Prostate gland (tissue), 2 donors: Measurements from ENCODE around the gene URGCP. TPM values are rescaled to one million over a fixed set of nuclear protein-coding genes. Genes with fewer than 3 reads are reported as not detected.
"Not testable (repeated sequence)": the region's sequence is repeated elsewhere in the genome, so short reads cannot be mapped to it uniquely, and the experiment has no call there.

ENCODE experiments used
- DNase-seq: peaks from one replicate; pipeline ENCODE4 v3.0.0-alpha.2; 2019; ENCODE audit warnings: low spot score
- H3K27ac ChIP-seq, 2 donors: fragments of 200-600 bp; sonication (generic); 2 replicates each; pipeline ENCODE4 v1.5.1; 2017 to 2019
- H3K27me3 ChIP-seq: fragments of 200-600 bp; sonication (generic); replicated peaks from 2 replicates; pipeline ENCODE4 v1.5.1; 2019; ENCODE audit not compliant: insufficient read depth
- H3K36me3 ChIP-seq, 2 donors: fragments of 200-600 bp; sonication (generic); 1 replicate in 1 of 2; 2 replicates in 1 of 2; pipeline versions ENCODE4 v1.5.1 to v1.8.1; 2017 to 2019
- H3K4me1 ChIP-seq: fragments of 200-600 bp; sonication (generic); replicated peaks from 2 replicates; pipeline ENCODE4 v1.5.1; 2019
- H3K4me3 ChIP-seq, 2 donors: fragments of 200-600 bp; sonication (generic); 2 replicates each; pipeline ENCODE4 v1.5.1; 2017 to 2019
- H3K9me3 ChIP-seq: fragments of 200-600 bp; sonication (generic); 2 replicates; pipeline ENCODE4 v1.5.1; 2017
- POLR2A ChIP-seq: fragments of 450-650 bp; IDR thresholded peaks from one replicate; pipeline ENCODE4 v1.6.1; 2016; ENCODE audit warnings: antibody characterized with exemption, mild to moderate bottlenecking
- POLR2AphosphoS5 ChIP-seq: sonication (generic); formaldehyde crosslinking; IDR thresholded peaks from one replicate; pipeline ENCODE4 v1.6.1; 2017; ENCODE audit warnings: antibody characterized with exemption
- WGBS: methylation state at CpG from one replicate; pipeline ENCODE4 v1.1.5; 2018; 5-methylcytosine and 5-hydroxymethylcytosine counted together
- intact Hi-C: fragments of 100-400 bp; cut with DNase I; formaldehyde crosslinking; loops from one replicate; pipeline ENCODE4 v1.14.2; 2022
- total RNA-seq, 2 donors: library from RNA; depleted of rRNA; stranded (reverse); fragments of >200 nt; gene quantifications; one replicate each; pipeline ENCODE4 v1.1.0, GENCODE V29; 2016
- TF ChIP-seq, protein P1 (sequence below), 4 experiments: fragments of 200-600 bp in 2 of 4; fragments of 450-650 bp in 2 of 4; sonication (generic) in 2 of 4; IDR thresholded peaks; 1 replicate in 3 of 4; 2 replicates in 1 of 4; pipeline ENCODE4 v1.5.1; 2016 to 2019; ENCODE audit warnings: antibody characterized with exemption in 4 of 4, mild to moderate bottlenecking in 2 of 4, moderate library complexity in 2 of 4

Gene URGCP
- total RNA-seq, 2 donors from 2014 or later, result 22.2 to 30.8 TPM

DNA sequence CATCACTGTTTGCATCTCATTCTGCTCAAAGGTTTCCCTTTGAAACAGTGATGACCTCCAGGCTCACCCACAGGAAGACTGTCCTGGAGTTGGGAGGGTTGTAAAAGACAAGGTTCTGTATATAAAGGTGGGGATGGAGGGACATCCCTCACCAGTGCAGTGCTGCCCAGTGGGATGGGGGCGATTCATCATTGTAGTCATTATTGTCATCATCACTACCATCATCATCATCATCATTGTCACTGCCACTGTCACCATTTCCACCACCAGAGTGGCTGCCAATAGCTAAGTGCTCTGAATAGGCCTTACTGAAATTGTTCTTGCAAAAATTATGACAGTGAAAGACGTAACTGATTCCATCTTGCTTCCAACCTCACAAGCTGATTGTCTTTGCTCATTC is 61.7 kb downstream of the URGCP start:
- Histone ChIP-seq H3K4me1 (no peaks in the 10 kb centered on the region), H3K27ac (no peak overlapping the region), H3K4me3 (no peak overlapping the region), H3K27me3 (no peaks in the 10 kb centered on the region), H3K36me3 (no peaks in the 10 kb centered on the region), H3K9me3 (no peaks in the 10 kb centered on the region)
- 77% methylated on average over 2 of the region's 2 CpGs for WGBS
- TF ChIP-seq POLR2A, result no peak
- no peak for TF ChIP-seq POLR2AphosphoS5
- TF ChIP-seq, protein P1, sequence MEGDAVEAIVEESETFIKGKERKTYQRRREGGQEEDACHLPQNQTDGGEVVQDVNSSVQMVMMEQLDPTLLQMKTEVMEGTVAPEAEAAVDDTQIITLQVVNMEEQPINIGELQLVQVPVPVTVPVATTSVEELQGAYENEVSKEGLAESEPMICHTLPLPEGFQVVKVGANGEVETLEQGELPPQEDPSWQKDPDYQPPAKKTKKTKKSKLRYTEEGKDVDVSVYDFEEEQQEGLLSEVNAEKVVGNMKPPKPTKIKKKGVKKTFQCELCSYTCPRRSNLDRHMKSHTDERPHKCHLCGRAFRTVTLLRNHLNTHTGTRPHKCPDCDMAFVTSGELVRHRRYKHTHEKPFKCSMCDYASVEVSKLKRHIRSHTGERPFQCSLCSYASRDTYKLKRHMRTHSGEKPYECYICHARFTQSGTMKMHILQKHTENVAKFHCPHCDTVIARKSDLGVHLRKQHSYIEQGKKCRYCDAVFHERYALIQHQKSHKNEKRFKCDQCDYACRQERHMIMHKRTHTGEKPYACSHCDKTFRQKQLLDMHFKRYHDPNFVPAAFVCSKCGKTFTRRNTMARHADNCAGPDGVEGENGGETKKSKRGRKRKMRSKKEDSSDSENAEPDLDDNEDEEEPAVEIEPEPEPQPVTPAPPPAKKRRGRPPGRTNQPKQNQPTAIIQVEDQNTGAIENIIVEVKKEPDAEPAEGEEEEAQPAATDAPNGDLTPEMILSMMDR (IDR thresholded peaks at IDR 0.05), result no peak
- no peak for DNase-seq
- intact Hi-C loops, result no loop called here

- DNase-seq, result no peak
- H3K4me3 ChIP-seq, result no peak overlapping the region
- H3K36me3 ChIP-seq, result no peaks in the 10 kb centered on the region
- no peaks in the 10 kb centered on the region for H3K27me3 ChIP-seq
- intact Hi-C loops, result no loop called here
- H3K9me3 ChIP-seq, result no peaks in the 10 kb centered on the region
- WGBS, result 100% methylated on average over 2 of the region's 2 CpGs
- H3K4me1 ChIP-seq, result no peaks in the 10 kb centered on the region
- TF ChIP-seq POLR2A, result no peak
- TF ChIP-seq, protein P1 (IDR thresholded peaks at IDR 0.05), result no peak
- TF ChIP-seq POLR2AphosphoS5, result no peak
- no peak overlapping the region for H3K27ac ChIP-seq
Measured at GRCh38 chr7:43844257-43844656, 62.1 kb downstream of the URGCP start.

DNA sequence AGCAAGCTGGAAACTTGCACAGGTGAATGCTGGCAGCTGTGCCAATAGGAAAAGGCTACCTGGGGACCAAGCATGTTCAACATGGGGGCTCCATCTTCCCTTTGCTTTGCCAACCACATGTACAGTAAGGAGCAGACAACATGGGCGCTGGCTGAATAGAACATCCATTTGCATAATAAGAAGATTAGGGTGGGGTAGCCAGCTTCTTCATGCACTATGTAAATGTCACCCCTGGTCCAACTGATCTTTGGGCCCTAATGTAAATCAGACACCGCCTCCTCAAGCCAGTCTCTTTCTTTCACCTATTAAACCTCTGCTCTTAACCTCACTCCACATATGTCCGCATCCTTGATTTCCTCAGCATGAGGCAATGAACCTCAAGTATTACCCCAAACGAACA is 63.1 kb downstream of the URGCP start:
- Histone ChIP-seq H3K9me3 (no peaks in the 10 kb centered on the region), H3K4me1 (no peaks in the 10 kb centered on the region), H3K27ac (no peak overlapping the region), H3K36me3 (no peaks in the 10 kb centered on the region), H3K4me3 (no peak overlapping the region), H3K27me3 (no peaks in the 10 kb centered on the region)
- TF ChIP-seq POLR2A (no peak), POLR2AphosphoS5 (no peak)
- TF ChIP-seq, protein P1 (IDR thresholded peaks at IDR 0.05), result no peak
- intact Hi-C loops, result no loop called here
- 95% methylated on average over 4 of the region's 4 CpGs for WGBS
- DNase-seq, result no peak

GRCh38 chr7:43838201-43838658 is 68.2 kb downstream of the URGCP start:
- 86% methylated on average over 9 of the region's 9 CpGs for WGBS
- no peaks in the 10 kb centered on the region for H3K36me3 ChIP-seq
- no peak overlapping the region for H3K4me3 ChIP-seq
- no peak for DNase-seq
- TF ChIP-seq POLR2A, result no peak
- no peak for TF ChIP-seq POLR2AphosphoS5
- TF ChIP-seq, protein P1 (IDR thresholded peaks at IDR 0.05), result no peak
- H3K9me3 ChIP-seq, result no peaks in the 10 kb centered on the region
- intact Hi-C loops, result loop anchor here (5.0 kb wide), 2 partner anchors 116 to 136 kb away; no protein-coding TSS in a partner anchor
- H3K4me1 ChIP-seq, result no peaks in the 10 kb centered on the region
- no peaks in the 10 kb centered on the region for H3K27me3 ChIP-seq
- H3K27ac ChIP-seq, result no peak overlapping the region

DNA sequence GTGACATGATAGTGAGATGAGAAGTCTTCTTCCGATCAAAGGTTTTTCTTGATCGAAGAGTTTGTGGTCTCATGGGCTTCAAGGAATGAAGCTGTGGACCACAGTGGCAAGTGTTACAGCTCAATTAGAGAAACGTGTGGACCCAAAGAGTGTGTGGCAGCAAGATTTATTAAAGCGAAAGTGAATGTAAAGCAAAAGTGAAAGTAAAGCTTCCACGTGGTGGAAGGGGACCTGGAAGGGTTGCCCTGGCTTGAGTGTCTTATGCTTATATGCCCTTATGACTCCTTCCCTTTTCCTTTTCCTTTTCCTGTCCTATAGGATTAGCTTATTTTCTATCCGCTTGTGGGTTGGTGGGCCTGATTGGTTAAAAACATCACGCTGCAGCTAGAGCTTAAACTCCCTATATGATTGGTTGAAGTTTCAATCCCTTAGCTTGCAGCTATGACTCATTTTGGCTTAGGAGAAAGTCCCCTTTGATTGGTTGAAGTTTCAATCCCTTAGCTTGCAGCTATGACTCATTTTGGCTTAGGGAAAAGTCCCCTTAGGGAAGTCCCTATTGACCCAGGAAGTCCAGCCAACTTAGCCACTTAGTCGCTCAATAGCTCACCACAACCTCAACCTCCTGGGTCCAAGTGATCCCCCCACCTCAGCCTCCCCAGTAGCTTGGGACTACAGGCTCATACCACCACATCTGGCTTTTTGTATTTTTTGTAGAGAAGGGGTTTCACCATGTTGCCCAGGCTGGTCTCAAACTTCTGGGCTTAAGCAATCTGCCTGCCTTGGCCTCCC is 71.7 kb downstream of the URGCP start:
- intact Hi-C loops, result loop anchor here (5.0 kb wide), 2 partner anchors 112 to 132 kb away; no protein-coding TSS in a partner anchor

GRCh38 chr7:43830917-43831316 is 75.5 kb downstream of the URGCP start:
- H3K4me3 ChIP-seq, intact Hi-C loops, H3K27me3 ChIP-seq, H3K9me3 ChIP-seq, H3K27ac ChIP-seq, H3K36me3 ChIP-seq, H3K4me1 ChIP-seq, DNase-seq: not testable (repeated sequence)

More for the DNA sequence above, 71.7 kb downstream of the URGCP start:
- Histone ChIP-seq H3K4me3 (no peak overlapping the region), H3K9me3 (no peaks in the 10 kb centered on the region), H3K27me3 (no peaks in the 10 kb centered on the region), H3K27ac (no peak overlapping the region), H3K36me3 (no peaks in the 10 kb centered on the region), H3K4me1 (no peaks in the 10 kb centered on the region)
- no peak for DNase-seq
- 75% methylated on average over 8 of the region's 8 CpGs for WGBS
- TF ChIP-seq POLR2A, result no peak
- TF ChIP-seq, protein P1 (IDR thresholded peaks at IDR 0.05), result no peak
- TF ChIP-seq POLR2AphosphoS5, result no peak
